ENCODE data around the gene MAP3K5.

GRCh38 chr6:136762022-136762975, 30.0 kb downstream of the MAP3K5 start:
- TF ChIP-seq POLR2A (IDR thresholded peaks at IDR 0.05) (no peak), CTCF (IDR thresholded peaks at IDR 0.05) (no peak)

Measured in adrenal gland (tissue), 5 donors.